Measurements from ENCODE around the gene ZNF385C.

Gene ZNF385C

DNA sequence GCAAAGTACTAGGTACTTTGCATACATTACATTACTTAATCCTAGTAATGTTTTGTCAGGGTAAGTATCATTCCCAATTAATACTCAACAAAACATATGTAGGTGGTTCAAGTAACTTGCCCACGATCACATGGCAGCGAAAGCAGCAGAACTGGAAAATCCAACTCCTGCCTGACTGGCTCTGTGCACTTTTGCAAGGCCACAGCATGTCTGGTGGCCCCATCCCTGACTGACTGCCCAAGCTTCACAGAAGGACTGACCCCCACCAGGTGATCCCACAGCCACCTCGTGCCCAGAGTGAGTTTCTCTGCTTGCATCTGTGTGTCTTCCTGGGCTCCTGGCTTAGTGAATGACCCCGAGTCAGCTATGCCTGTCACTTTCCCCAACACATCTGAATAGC, 120.3 kb downstream of the ZNF385C start:
- DNase-seq = no peak

DNA sequence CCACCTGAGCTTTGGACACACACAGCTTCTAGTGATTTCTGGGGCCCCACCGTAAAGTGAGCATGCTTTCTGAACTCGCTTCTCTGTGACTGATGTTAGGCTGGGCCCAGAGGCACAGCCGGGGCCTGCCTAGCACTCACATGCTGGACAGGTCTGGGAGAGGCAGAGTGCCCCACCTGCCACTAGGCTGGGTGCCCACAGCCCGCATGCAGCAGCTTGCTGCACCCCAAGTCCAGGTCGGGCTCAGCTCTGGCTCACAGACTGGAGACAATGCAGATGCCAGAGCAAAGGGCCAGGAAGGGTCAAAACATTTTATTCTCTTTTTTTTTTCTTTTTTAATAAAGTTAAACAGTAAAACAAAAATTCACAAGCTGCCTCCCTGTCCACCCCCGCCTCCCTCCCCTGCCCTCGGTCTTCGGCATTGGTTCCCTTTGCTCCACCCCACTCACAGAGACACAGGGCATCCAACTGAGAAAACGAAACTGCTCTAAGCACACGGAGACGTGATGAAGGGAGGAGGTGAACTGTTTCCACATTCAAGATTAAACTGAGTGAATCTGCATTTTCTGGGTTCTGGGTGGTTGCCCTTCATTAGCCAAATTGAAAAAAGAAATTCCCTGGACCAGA, 122.0 kb downstream of the ZNF385C start:
- no peak for DNase-seq
